Measurements from ENCODE around the gene SHROOM3.

- TF ChIP-seq CTCF (IDR thresholded peaks at IDR 0.05) (no peak), EP300 (IDR thresholded peaks at IDR 0.05) (no peak)
These were observed 14.3 kb downstream of the SHROOM3 start for GRCh38 chr4:76449362-76449767.
